ENCODE results near the gene METRNL.
A peak's percentile ranks its signal among the peaks of the same experiment; 100 is the strongest.
"Not testable (repeated sequence)": the region's sequence is repeated elsewhere in the genome, so short reads cannot be mapped to it uniquely, and the experiment has no call there.

The METRNL gene

GRCh38 chr17:83079352-83079747, at the start of gene METRNL:
Gene METRNL, plus strand, starts transcription at chr17:83079609. Its CDS starts 207 bp downstream, at chr17:83079816.
- peak; percentile 26 for DNase-seq

GRCh38 chr17:83030432-83030831, 49.0 kb upstream of the METRNL start:
- no peak for DNase-seq

- no peak for DNase-seq
These were observed 48.0 kb upstream of the METRNL start for GRCh38 chr17:83031321-83031945.

GRCh38 chr17:83031946-83032451, 47.4 kb upstream of the METRNL start:
- not testable (repeated sequence) for DNase-seq

- DNase-seq: no peak
These were observed 46.6 kb upstream of the METRNL start for GRCh38 chr17:83032781-83033180.

- no peak for DNase-seq
These were observed 44.9 kb upstream of the METRNL start for GRCh38 chr17:83034525-83034924.

- no peak for DNase-seq
These were observed 43.7 kb upstream of the METRNL start for GRCh38 chr17:83035722-83036121.

GRCh38 chr17:83036193-83036592, 43.2 kb upstream of the METRNL start:
- no peak for DNase-seq

GRCh38 chr17:83036666-83037065, 42.7 kb upstream of the METRNL start:
- DNase-seq: no peak

- DNase-seq: no peak
These were observed 42.1 kb upstream of the METRNL start for GRCh38 chr17:83037084-83037873.

GRCh38 chr17:83037874-83038165, 41.6 kb upstream of the METRNL start:
- no peak for DNase-seq

- not testable (repeated sequence) for DNase-seq
These were observed 40.4 kb upstream of the METRNL start for GRCh38 chr17:83038983-83039382.

GRCh38 chr17:83041305-83041704, 38.1 kb upstream of the METRNL start:
- DNase-seq: no peak

- DNase-seq: no peak
These were observed 36.8 kb upstream of the METRNL start for GRCh38 chr17:83042522-83043158.

GRCh38 chr17:83044479-83044878, 34.9 kb upstream of the METRNL start:
- not testable (repeated sequence) for DNase-seq

- DNase-seq: no peak
These were observed 32.8 kb upstream of the METRNL start for GRCh38 chr17:83046448-83047181.

GRCh38 chr17:83047182-83047478, 32.3 kb upstream of the METRNL start:
- DNase-seq: no peak

- DNase-seq: not testable (repeated sequence)
These were observed 31.5 kb upstream of the METRNL start for GRCh38 chr17:83047818-83048475.

GRCh38 chr17:83050651-83051395, 28.6 kb upstream of the METRNL start:
- DNase-seq: peak; percentile 89

- DNase-seq: peak; percentile 98
These were observed 27.8 kb upstream of the METRNL start for GRCh38 chr17:83051396-83052240.

GRCh38 chr17:83052241-83052564, 27.2 kb upstream of the METRNL start:
- DNase-seq: no peak
